Daoy (cell line): ENCODE results near the gene FAM174B. TPM values are rescaled to one million over a fixed set of nuclear protein-coding genes. Genes with fewer than 3 reads are reported as not detected.
"Not testable (repeated sequence)": the region's sequence is repeated elsewhere in the genome, so short reads cannot be mapped to it uniquely, and the experiment has no call there.

Experiments used
- DNase-seq: peaks from one replicate; pipeline ENCODE4 v3.0.0-alpha.2; 2015; ENCODE audit warnings: low read depth
- total RNA-seq: library from RNA; depleted of rRNA; stranded (reverse); fragments of >200 nt; shearing (Covaris generic); gene quantifications from 2 replicates; pipeline ENCODE4 v1.2.3, GENCODE V29; 2014

The FAM174B gene
- total RNA-seq, 1 experiment from 2014 or later: 3.4 TPM

DNA sequence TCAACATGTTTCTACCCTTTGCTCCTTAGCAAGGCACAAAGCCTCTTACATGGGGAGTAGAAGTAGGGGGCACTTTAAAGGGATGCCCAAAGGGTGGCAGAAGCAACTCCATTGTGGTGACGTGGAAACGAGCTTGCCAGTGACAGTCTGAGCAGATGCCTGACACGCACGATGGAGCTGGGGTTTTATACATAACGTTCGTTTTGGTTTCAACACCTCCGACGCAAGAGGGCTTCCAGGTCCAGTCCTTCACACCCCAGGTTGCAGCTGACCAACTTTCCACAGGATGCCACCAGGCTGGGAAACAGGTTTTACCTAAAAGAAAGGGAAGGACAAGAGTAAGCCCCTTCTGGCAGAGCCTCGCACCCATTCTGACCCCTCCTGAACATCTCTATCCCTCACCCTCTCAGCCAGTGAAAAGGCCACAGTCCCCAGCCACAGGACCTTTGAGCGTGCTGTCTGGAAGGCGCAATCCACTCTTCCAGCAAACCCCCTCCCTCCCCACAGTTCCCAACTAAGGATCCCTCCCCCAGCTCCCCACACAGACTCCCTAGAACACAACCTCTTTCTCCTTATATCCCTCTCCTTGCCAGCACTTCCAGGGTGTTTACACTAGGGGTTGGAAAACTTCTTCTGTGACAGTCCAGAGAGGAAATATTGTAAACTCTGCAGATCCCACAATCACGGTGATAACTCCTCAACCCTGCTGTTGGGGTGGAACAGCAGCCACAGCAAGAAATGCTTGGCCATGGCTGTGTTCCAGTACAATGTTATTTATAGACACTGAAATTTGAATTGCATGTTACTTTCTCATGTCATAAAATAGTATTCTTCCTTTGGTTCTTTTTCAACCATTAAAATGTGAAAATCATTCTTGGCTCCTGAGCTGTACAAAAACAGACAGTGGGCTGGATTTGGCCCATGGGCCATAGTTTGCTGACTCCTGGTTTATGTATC lies 36.2 kb downstream of the FAM174B start:
- DNase-seq: no peak

DNA sequence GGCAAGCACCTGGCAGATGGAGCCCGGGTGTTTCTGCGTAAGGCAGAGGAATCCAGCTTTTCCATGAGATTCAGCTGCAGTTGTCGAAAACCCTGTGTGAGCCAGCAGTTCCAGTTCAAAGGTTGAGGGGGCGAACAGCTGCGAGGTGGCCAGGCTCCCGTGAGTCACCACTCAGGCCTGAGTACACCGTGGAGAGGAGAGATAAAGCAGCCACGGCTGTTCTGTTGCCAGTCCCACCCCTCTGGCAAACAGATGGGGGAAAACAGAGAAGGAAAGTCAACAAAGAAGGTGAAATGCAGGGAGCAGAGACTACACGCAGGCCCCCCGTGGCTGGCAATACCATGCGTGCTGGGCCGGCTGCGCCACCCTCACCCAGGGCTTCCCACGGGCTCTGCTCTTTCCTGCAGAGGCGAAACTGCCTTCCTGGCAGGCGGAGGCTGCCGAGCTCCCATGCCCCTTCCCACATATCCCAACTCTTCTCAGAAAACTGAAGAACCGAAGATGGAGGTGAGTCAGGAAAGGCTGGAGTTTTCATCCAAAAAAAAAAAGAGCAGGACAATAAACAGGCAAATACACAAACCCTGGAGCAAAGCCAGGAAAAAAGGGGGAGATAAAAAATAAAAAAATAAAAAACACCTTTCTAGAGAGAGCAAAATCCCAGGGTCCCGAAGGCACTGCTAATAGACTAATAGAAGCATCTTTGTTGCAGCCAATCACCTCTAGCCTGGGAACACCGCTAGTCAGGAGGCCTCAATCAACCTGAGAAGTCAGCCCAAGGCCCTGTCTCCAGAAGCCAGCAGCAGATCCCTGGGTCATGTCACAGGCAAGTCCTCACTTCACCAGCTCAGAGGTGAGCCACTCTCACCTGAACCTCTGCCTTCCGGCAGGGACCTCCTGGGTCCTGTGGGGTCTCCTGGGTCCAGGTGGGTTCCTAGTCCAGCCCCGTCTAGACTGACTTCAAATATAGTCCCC lies 37.7 kb downstream of the FAM174B start:
- peak; percentile 81 for DNase-seq

DNA sequence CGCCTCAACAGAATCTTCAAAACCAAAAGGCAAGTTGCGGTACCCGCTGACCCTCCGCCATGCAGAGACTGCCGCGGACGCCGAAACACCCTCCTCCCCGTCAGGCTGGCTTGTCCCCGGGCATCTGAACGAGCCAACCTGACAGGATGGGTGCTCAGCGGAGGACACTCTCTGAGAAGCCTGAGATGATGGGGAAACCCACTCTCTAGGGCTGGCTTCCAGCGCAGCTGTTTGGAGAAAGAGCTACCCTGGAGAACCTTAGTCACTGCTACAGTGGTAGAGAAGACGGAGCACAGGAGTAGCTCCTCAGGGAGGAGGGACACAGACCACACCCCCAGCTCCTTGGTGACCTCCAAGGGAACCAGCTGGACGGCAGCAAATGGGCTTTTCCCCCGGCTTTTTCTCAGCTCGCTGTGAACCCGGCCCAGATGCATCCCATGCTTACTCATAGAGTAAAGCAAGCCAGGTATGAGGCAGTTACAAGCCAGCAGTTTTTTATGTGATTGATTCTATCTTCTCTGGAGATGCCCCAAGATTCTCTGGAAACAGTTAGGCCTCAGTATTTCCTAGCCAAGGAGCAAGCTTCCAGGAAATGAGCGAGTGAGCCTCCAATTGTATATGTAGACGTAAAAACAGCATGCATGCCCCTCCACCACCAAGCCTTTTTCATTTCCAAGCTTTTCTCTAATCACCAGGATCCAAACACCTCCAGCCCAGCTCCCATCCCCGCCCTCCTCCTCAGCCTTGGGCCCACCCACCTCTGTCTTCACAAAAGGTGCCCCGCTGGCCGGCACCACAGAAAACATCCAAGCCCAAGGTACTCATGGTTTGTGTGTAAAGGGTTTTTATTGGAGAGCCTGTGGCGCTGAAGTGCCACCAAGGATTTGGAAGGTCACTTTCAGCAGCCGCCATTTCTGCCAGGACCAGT lies 38.7 kb downstream of the FAM174B start:
- DNase-seq: no peak

DNA sequence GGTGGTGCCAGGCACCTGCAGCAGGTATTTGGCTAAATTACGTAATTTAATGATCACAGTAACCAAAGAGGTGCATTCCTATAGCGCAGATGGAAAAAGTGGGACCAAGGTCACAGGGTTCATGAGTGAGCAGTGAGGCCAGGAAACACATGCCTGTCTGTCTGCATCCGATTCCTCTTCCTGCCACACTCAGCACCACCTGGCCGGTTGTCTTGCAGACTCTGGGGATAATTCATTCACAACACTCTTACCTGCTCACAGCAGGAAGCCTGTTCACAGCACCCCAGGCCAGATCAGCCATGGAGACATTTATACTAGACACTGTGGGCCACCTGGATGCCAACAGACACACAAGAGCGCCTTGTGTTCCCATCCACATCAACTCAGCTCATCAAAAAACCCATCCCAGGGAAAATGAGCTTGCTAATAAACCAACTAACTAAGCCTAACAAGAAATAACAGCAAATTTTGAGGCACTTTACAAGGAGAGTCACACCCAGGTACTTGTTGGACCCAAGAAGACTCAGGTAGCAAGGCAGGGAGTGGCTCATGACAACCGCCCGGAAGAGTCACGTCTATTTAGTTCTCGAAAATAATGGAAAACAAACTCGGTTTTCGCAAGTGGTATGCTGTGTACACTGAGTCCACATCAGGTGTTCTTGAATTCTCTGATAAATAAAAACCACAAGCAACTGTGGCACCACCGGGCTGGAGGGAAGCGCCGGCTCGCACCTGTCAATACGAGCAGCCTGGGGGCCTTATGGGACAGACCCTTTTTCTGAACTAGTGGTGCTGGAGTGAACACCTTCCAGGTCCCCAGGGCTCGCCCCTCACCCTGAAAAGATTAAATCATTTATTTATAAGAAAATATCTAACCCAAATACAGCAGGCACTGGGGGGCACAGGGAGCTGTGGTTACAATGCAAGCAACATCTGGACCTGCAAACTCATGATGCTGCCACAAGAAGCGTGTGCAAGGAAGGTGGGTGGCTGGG lies 40.5 kb downstream of the FAM174B start:
- DNase-seq: no peak

DNA sequence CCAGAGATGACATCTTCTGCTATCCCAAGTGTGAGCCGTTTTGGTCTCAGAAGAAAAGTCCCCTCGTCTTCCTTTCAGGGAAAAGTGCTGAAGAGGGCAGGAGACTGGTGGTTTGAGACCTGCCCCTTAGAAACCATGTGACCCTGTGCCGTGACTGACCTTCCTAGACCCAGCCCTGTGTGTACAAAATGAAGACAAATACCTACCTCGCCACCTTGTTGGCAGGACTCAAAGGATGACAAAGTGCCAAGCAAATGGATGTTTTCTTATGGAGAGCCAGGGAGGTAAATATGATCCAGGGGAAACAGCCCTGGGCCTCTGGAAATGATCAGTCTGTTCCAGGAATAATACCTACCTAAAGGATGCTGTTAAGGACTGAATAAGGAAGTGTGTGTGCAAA lies 41.3 kb downstream of the FAM174B start:
- DNase-seq: no peak

DNA sequence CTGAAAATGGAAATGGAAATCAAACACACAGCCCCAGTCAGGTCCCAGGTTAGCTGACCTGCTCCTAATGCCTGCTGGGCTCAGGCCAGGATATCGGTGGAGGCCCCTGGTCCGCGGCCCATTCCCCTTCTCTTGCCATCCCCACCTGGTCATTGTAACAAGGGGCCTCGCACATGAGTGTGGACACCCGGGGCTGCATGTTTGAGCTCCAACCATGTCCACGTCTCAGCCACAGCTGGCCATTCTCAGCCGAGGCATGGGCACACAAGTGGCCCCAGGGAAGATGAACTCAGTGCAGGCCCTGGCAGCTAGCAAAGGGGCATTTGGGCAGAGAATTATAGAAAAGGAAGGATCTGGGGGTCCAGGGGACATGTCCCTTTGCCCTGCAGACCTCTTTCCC lies 41.7 kb downstream of the FAM174B start:
- no peak for DNase-seq

DNA sequence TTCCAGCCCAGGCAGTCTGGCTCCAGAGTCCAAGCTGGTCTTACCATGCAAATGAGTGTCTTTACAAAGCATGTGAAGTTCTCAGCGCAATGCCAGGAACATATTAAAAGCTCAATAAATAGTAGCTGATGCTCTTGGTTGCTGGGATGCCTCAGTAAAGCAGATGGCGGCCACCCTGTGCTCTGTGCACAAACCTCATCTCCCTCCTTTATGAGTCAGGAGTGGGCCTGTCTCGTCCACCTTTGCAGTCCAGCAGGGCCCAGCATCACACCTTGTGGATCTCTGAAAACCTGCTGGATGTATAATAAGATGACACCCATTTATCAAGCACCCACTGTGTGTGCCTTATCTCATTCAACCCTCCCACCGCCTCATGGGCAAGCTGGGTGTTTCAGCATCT lies 42.7 kb downstream of the FAM174B start:
- no peak for DNase-seq

DNA sequence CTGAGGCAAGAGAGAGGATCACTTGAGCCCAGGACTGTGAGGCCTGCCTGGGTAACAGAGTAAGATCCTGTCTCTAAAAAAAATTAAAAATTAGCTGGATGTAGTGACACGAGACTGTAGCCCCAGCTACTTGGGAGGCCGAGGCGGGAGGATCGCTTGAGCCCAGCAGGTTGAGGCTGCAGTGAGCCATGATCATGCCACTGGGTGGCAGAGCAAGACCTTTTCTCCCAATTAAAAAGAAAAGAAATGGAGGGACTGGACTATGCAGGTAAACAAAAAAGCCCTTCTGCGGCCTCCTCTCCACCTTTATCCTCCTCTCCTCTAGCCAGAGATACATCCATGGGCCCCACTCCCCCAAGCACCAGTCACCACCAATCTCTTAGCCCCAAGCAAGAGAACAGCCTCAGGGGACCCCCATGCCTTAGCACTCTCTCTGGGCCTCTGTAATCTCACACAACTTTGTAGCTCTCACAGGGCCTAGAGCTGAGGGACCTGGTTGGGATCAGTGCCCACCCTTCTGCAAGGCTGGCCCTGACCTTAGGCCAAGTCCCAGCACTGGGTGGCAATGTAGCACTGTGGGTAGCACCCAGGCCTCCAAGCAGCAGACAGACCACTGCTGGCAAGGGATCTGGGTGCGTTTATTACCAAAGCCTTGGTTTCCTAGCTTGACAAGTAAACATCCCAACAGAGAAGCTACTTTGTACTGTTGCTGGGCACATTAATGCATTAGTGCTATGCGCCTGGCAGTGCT lies 43.4 kb downstream of the FAM174B start:
- no peak for DNase-seq

DNA sequence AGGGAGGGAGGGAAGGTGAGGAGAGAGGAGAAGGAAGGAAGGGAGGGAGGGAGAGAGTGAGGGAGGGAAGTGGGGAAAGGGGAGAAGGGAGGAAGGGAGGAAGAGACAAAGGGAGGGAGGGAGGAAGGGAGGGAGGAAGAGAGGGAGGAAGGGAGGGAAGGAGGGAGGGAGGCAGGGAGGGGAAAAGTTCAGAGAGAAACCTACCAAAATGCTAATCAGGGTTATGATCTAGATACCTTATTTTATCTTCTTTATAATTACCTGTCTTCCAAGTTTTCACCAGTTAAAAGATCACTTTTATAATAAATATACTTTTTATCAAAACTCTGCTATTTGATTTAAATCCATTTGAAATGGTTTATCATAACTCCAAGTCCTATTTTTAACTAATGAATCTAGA lies 44.4 kb downstream of the FAM174B start:
- no peak for DNase-seq

DNA sequence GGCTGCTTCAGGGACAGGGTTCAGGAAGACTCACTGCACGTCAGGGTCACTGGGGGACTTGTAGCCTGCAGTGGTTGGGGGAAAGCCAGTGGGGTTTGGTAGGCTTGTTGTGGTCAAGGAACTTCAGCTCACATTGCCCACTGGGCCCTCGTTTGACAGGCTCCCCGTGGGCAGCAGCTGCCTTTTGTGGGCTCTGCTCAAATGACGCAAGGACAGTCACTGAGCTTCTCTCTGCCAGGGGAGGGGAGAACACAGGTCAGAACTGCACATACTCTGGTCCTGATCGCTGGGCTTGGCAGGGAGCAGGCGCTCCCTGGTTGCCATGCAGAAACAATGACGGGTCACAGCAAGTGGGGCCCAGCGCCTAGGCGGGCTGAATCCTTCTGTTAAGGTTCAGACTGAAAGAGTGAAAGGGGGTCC lies 45.5 kb downstream of the FAM174B start:
- no peak for DNase-seq

DNA sequence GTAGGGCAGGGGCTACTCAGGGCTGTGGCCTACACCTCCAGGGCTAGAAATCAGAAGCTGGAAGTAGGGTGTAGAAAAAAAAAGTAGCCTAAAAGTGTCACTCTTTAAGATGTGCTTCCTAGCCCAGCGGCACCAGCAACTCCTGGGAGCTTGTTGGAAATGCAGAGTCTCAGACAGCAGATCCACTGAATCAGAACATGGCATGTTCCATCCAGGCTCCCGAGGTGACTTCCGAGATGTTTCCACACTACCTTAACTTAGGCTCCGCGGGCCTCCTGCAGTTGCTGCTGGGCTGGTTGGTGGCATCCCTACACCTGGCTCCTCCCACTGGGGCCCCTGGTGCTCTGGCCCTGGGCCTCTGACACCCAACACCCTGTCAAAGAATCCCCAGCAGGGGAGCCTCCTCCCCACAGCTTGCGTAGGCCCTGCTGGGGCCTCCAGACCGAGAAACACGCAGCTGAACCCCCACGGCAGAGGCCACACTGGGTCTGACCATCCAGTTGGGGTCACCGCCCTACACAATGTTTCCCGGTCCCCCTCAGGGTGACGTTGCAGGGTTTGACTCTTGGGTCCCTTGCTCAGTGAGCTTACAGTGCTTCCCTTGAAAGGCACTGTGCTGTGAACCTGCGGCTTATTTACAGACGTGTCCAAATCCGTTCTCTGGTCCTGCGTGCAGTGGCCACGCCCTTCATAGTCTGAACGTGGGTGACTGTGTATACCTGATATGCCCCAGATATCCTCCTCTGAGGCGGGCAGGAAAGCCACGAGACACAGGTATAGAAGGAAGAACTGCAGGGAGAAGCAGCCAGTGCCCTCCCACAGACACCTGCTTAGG lies 46.5 kb downstream of the FAM174B start:
- DNase-seq: no peak

DNA sequence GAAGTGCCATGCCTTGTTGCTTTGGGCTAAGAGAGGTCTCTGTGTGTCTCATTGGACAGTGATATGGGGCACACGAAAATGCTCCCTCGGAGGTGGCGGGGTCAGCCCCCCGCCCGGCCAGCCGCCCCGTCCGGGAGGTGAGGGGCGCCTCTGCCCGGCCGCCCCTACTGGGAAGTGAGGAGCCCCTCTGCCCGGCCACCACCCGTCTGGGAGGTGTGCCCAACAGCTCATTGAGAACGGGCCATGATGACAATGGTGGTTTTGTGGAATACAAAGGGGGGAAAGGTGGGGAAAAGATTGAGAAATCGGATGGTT lies 48.8 kb downstream of the FAM174B start:
- not testable (repeated sequence) for DNase-seq

DNA sequence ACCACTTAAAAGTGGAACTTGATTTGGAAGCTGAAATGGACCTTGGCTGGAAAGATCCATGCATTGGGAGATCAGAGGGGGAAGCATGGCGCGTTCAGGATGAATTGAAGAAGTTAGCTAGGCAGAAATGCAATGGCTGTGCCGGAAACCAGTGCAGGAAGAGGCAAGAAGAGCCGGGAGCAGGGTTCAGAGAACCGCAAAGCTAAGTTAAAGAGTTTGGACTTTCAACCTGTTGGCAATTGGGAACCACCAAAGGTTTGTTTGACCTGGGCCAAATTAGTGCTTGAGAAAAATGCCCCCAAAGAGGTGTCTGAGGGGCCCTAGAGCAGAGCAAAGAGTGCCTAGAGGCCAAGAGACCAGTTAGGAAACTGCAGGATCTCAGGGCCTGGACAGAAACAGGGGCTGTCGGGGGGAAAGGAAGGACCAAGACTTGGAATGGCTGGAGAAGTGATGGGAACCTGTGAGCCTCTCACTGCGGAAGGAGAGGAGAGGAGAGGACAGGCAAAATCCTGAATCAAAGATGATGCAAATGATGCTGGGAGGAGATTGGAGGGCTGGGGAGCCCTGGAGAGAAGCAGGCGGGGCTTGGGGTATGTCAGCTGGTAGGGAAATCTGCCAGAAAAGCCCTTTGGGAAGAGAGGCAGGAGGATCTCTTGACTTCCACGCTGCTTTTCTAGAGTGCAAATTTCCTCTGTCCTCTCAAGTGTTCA lies 49.3 kb downstream of the FAM174B start:
- no peak for DNase-seq

DNA sequence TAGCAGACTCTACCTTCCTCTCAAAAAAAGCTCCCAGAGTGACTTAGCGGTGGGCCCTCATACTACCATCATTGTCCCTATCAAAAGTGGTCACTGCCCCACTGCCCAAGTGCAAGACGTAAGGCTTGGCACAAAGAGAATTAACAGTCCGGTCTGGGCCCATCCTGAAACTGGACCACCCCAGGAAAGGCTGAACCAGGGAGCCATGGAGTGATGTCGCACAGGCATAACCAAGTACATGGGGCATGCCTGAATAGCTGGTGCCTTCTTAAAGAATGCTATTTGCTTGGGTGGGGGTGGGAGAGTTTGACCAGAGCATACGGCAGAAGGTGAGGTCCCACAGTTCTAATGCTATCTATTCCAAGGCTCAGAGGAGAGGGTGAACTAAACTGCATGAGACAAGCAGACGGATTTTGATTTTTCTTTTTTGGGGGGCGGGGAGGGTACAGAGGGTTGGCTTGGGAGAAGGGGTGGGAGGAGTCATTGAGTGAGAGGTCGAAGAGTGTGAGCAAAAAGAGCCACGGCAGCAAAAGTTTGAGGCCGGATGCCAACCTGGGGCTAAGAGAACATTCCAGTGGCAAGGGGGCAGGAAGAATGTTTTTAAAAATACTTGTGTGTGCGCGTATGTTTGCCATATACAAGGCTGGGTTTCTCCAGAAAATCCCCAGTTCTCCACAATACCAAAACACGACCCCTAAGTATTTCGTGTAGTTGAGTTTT lies 50.2 kb downstream of the FAM174B start:
- no peak for DNase-seq

DNA sequence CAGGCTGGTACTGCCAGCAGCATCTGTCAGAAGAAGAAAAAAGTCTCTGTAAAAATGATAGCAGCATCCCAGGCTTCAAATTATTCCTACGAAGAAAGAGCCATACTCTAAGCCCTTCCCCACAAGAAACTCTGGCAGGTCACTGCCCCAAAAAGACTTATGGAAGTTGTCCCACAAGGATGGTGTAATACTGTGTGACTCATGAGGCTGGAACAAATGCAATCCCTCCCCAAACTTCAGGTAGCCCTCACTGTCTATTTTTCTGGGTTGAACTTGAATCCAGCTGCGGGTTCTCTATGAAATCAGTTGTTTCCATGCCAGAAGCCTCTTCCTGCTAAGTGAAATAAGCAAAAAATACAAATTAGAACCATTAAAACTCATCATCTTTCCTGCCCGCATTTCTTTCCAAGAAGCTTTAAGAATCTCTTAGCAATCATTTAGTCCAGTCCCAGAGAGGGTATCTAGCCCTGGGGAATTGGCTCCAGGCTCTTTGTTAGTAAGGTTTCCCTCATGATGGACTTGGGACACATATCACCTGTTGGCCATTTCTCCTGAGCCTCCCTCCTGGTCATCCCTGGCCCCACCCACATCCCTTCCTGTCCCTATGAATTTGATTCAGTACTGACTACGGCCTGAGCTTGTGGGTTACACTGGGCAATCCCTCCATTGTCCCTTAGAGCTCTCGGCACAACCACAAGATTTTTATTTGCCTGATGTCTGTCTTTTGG lies 51.7 kb downstream of the FAM174B start:
- no peak for DNase-seq

DNA sequence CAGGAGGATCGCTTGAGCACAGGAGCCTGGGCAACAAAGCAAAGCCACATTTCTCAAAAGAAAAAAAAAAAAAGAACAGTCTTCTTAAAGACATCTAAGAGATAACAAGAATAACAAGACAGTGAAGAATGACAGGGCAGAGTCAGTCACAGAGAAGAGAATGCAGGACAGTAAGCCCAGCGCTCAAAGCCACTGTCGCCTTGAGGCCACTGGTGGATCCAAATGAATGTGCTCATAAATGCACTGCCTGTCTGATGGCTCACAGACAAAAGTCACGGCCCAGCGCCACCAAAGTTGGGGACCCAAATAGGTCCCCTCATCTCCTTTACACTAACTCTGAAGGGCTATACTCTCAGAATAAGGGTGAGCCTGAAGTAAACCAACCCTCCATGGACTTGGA lies 52.3 kb downstream of the FAM174B start:
- DNase-seq: no peak

DNA sequence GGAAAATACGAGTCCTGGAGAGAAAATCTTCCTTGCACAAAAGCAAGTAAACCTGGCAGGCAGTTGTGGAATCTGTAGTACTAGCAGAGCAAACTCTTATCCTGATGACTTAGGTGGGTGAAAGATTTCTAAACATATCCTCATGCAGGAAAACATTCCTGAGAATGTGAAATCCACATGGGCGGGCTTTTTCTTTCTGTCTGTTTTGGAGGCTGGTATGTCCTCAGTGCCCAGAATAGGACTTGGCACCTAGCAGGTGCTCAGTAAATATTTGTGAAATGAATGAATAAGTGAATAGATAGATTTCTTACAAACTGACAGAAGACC lies 53.3 kb downstream of the FAM174B start:
- DNase-seq: no peak
